Esophagus squamous epithelium (tissue), 5 donors: ENCODE data around the gene GABRG3. TPM values are rescaled to one million over a fixed set of nuclear protein-coding genes. Genes with fewer than 3 reads are reported as not detected.
A peak's percentile ranks its signal among the peaks of the same experiment; 100 is the strongest.

Experiments
- DNase-seq: peaks from one replicate; lab custom pipeline; 2025; lab: John Stamatoyannopoulos, UW
- H3K27ac ChIP-seq, 4 donors: fragments of 200-600 bp; sonication (generic); one replicate each; pipeline ENCODE4 v1.5.1; 2016 to 2019; ENCODE audit warnings: mild to moderate bottlenecking in 1 of 4
- H3K27me3 ChIP-seq, 4 donors: fragments of 200-600 bp; sonication (generic); 1 replicate in 3 of 4; 2 replicates in 1 of 4; pipeline versions ENCODE4 v1.5.1 to v1.6.0; 2017 to 2021; ENCODE audit warnings: antibody characterized with exemption in 1 of 4
- H3K36me3 ChIP-seq, 3 donors: fragments of 200-600 bp; sonication (generic); one replicate each; pipeline ENCODE4 v1.5.1; 2016 to 2019
- H3K4me1 ChIP-seq, 3 donors: fragments of 200-600 bp; sonication (generic); one replicate each; pipeline ENCODE4 v1.5.1; 2017 to 2019
- H3K4me3 ChIP-seq, 4 donors: fragments of 200-600 bp; sonication (generic); 1 replicate in 3 of 4; 2 replicates in 1 of 4; pipeline ENCODE4 v1.5.1; 2016 to 2019; ENCODE audit warnings: mild to moderate bottlenecking in 2 of 4, moderate library complexity in 1 of 4
- H3K9me3 ChIP-seq, 3 donors: fragments of 200-600 bp; sonication (generic); one replicate each; pipeline ENCODE4 v1.5.1; 2016 to 2019
- CTCF ChIP-seq, 6 experiments: fragments of 450-650 bp in 4 of 6; fragments of 200-600 bp in 2 of 6; sonication (generic) in 2 of 6; IDR thresholded peaks; one replicate each; pipeline ENCODE4 v1.5.1; 2016 to 2019; ENCODE audit warnings: antibody characterized with exemption in 6 of 6, mild to moderate bottlenecking in 4 of 6, moderate library complexity in 4 of 6
- POLR2A ChIP-seq, 4 donors: fragments of 450-650 bp; IDR thresholded peaks; one replicate each; pipeline ENCODE4 v1.6.1; 2017; ENCODE audit warnings: antibody characterized with exemption in 4 of 4, mild to moderate bottlenecking in 4 of 4, moderate library complexity in 3 of 4
- WGBS, 2 donors: methylation state at CpG; one replicate each; pipeline ENCODE4 v1.1.5; 2018; 5-methylcytosine and 5-hydroxymethylcytosine counted together
- intact Hi-C: fragments of 100-400 bp; cut with DNase I; formaldehyde crosslinking; loops from one replicate; pipeline ENCODE4 v1.15.0; 2022
- total RNA-seq, 4 donors: library from RNA; depleted of rRNA; stranded (reverse); fragments of >200 nt; gene quantifications; one replicate each; pipeline ENCODE4 v1.1.0, GENCODE V29; 2016
- donor health status: DM: yes; HTN: yes; CAD: no.

GABRG3 gene
- total RNA-seq, 4 donors from 2014 or later, result 0.04 to 0.08 TPM; not detected in 2

GRCh38 chr15:27427276-27427675 lies 456.3 kb downstream of the GABRG3 start:
- WGBS, 2 donors, result 61 to 86% methylated on average over 1 of the region's 1 CpG
- no peak for TF ChIP-seq CTCF (IDR thresholded peaks at IDR 0.05)
- H3K27me3 ChIP-seq, result no peaks in the 10 kb centered on the region
- peaks cover 0 to 15% (median 0%) of the 10 kb centered on the region in 3 donors for H3K4me1 ChIP-seq
- no peak overlapping the region for H3K27ac ChIP-seq
- H3K4me3 ChIP-seq, result no peak overlapping the region
- no peaks in the 10 kb centered on the region for H3K36me3 ChIP-seq
- no peaks in the 10 kb centered on the region for H3K9me3 ChIP-seq
- no peak for DNase-seq
- intact Hi-C loops, result no loop called here

GRCh38 chr15:27428151-27428550 lies 457.2 kb downstream of the GABRG3 start:
- H3K27me3 ChIP-seq, result no peaks in the 10 kb centered on the region
- H3K9me3 ChIP-seq, result no peaks in the 10 kb centered on the region
- no peaks in the 10 kb centered on the region for H3K36me3 ChIP-seq
- peaks cover 0 to 9% (median 0%) of the 10 kb centered on the region in 3 donors for H3K4me1 ChIP-seq
- H3K27ac ChIP-seq, result no peak overlapping the region
- intact Hi-C loops, result no loop called here
- 89 to 91% methylated on average over 3 of the region's 3 CpGs for WGBS, 2 donors
- no peak for DNase-seq
- H3K4me3 ChIP-seq, result no peak overlapping the region
- TF ChIP-seq CTCF (IDR thresholded peaks at IDR 0.05), result no peak
- TF ChIP-seq POLR2A (IDR thresholded peaks at IDR 0.05), result no peak

- H3K4me3 ChIP-seq, result no peak overlapping the region
- no peaks in the 10 kb centered on the region for H3K9me3 ChIP-seq
- DNase-seq, result no peak
- no peak for TF ChIP-seq POLR2A (IDR thresholded peaks at IDR 0.05)
- TF ChIP-seq CTCF (IDR thresholded peaks at IDR 0.05), result no peak
- H3K36me3 ChIP-seq, result no peaks in the 10 kb centered on the region
- no peaks in the 10 kb centered on the region for H3K27me3 ChIP-seq
- H3K27ac ChIP-seq, result no peak overlapping the region
- intact Hi-C loops, result no loop called here
- 94 to 96% methylated on average over 4 of the region's 4 CpGs for WGBS, 2 donors
- H3K4me1 ChIP-seq, result peaks cover 0 to 9% (median 0%) of the 10 kb centered on the region in 3 donors
Measured at GRCh38 chr15:27429577-27429976, 458.6 kb downstream of the GABRG3 start.

- no peaks in the 10 kb centered on the region for H3K36me3 ChIP-seq
- H3K4me1 ChIP-seq, result no peaks in the 10 kb centered on the region
- no peak overlapping the region for H3K27ac ChIP-seq
- H3K4me3 ChIP-seq, result no peak overlapping the region
- 58 to 75% methylated on average over 4 of the region's 4 CpGs for WGBS, 2 donors
- H3K9me3 ChIP-seq, result no peaks in the 10 kb centered on the region
- no peaks in the 10 kb centered on the region for H3K27me3 ChIP-seq
- TF ChIP-seq POLR2A (IDR thresholded peaks at IDR 0.05) (no peak), CTCF (IDR thresholded peaks at IDR 0.05) (no peak)
- no peak for DNase-seq
- intact Hi-C loops, result no loop called here
Measured at GRCh38 chr15:27433604-27434003, 462.6 kb downstream of the GABRG3 start.

- H3K27ac ChIP-seq, result peak overlapping the region in 1 of 4 donors; percentile 11
- H3K27me3 ChIP-seq, result no peaks in the 10 kb centered on the region
- 42 to 46% methylated on average over 13 to 15 of the region's 15 CpGs for WGBS, 2 donors
- intact Hi-C loops, result no loop called here
- no peak for TF ChIP-seq CTCF (IDR thresholded peaks at IDR 0.05)
- TF ChIP-seq POLR2A (IDR thresholded peaks at IDR 0.05), result no peak
- no peaks in the 10 kb centered on the region for H3K9me3 ChIP-seq
- no peak for DNase-seq
- no peaks in the 10 kb centered on the region for H3K36me3 ChIP-seq
- H3K4me3 ChIP-seq, result no peak overlapping the region
- H3K4me1 ChIP-seq, result no peaks in the 10 kb centered on the region
Measured at GRCh38 chr15:27438403-27439375, 467.7 kb downstream of the GABRG3 start.
